Suprapubic skin (tissue), 4 donors: ENCODE results near the gene DNAJC1. TPM values are rescaled to one million over a fixed set of nuclear protein-coding genes. Genes with fewer than 3 reads are reported as not detected.

Experiments used
- DNase-seq, 2 donors: peaks; one replicate each; pipeline ENCODE4 v3.0.0-alpha.2; 2019; ENCODE audit warnings: low spot score in 2 of 2
- H3K27ac ChIP-seq: fragments of 200-600 bp; sonication (generic); one replicate; pipeline ENCODE4 v1.5.1; 2019
- H3K27me3 ChIP-seq: fragments of 200-600 bp; sonication (generic); one replicate; pipeline ENCODE4 v1.5.1; 2019
- H3K36me3 ChIP-seq: fragments of 200-600 bp; sonication (generic); one replicate; pipeline ENCODE4 v1.5.1; 2019
- H3K4me1 ChIP-seq: fragments of 200-600 bp; sonication (generic); one replicate; pipeline ENCODE4 v1.5.1; 2019
- H3K4me3 ChIP-seq: fragments of 200-600 bp; sonication (generic); one replicate; pipeline ENCODE4 v1.5.1; 2019; ENCODE audit warnings: mild to moderate bottlenecking
- H3K9me3 ChIP-seq: fragments of 200-600 bp; sonication (generic); one replicate; pipeline ENCODE4 v1.5.1; 2019
- CTCF ChIP-seq, 2 donors: fragments of 200-600 bp in 1 of 2; fragments of 450-650 bp in 1 of 2; sonication (generic) in 1 of 2; IDR thresholded peaks; one replicate each; pipeline ENCODE4 v1.5.1; 2016 to 2019; ENCODE audit warnings: antibody characterized with exemption in 2 of 2, mild to moderate bottlenecking in 1 of 2, moderate library complexity in 1 of 2
- EP300 ChIP-seq: sonication (generic); formaldehyde crosslinking; IDR thresholded peaks from one replicate; pipeline ENCODE4 v1.6.1; 2017; ENCODE audit warnings: antibody characterized with exemption
- POLR2A ChIP-seq, 2 donors: fragments of 450-650 bp; IDR thresholded peaks; one replicate each; pipeline ENCODE4 v1.6.1; 2017; ENCODE audit warnings: antibody characterized with exemption in 2 of 2, mild to moderate bottlenecking in 2 of 2, moderate library complexity in 2 of 2
- POLR2AphosphoS5 ChIP-seq, 3 donors: sonication (generic); formaldehyde crosslinking; IDR thresholded peaks; one replicate each; pipeline ENCODE4 v1.6.1; 2017; ENCODE audit warnings: antibody characterized with exemption in 3 of 3
- WGBS: methylation state at CpG from one replicate; pipeline ENCODE4 v1.1.5; 2018; 5-methylcytosine and 5-hydroxymethylcytosine counted together
- total RNA-seq, 4 donors: library from RNA; depleted of rRNA; stranded (reverse); fragments of >200 nt; gene quantifications; one replicate each; pipeline ENCODE4 v1.1.0, GENCODE V29; 2016

The DNAJC1 gene
- total RNA-seq, 4 donors from 2014 or later = 30.6 to 70.0 (median 61.0) TPM

- peaks cover 9% of the 10 kb centered on the region for H3K36me3 ChIP-seq
- TF ChIP-seq CTCF (IDR thresholded peaks at IDR 0.05) (no peak), POLR2A (IDR thresholded peaks at IDR 0.05) (no peak), POLR2AphosphoS5 (IDR thresholded peaks at IDR 0.05) (no peak), EP300 (no peak)
- 80% methylated on average over 4 of the region's 4 CpGs for WGBS
- H3K4me1 ChIP-seq = no peaks in the 10 kb centered on the region
- H3K4me3 ChIP-seq = no peak overlapping the region
- DNase-seq = no peak
- no peak overlapping the region for H3K27ac ChIP-seq
- no peaks in the 10 kb centered on the region for H3K27me3 ChIP-seq
- H3K9me3 ChIP-seq = no peaks in the 10 kb centered on the region
Measured at GRCh38 chr10:21747809-21748208, 255.7 kb downstream of the DNAJC1 start.

- WGBS = 88% methylated on average over 6 of the region's 6 CpGs
- no peaks in the 10 kb centered on the region for H3K9me3 ChIP-seq
- DNase-seq = no peak
- H3K27me3 ChIP-seq = no peaks in the 10 kb centered on the region
- H3K27ac ChIP-seq = no peak overlapping the region
- TF ChIP-seq CTCF (IDR thresholded peaks at IDR 0.05) = no peak
- no peak for TF ChIP-seq EP300
- TF ChIP-seq POLR2AphosphoS5 (IDR thresholded peaks at IDR 0.05) = no peak
- TF ChIP-seq POLR2A (IDR thresholded peaks at IDR 0.05) = no peak
- H3K4me1 ChIP-seq = no peaks in the 10 kb centered on the region
- H3K36me3 ChIP-seq = peaks cover 26% of the 10 kb centered on the region
- no peak overlapping the region for H3K4me3 ChIP-seq
Measured at GRCh38 chr10:21746118-21746517, 257.4 kb downstream of the DNAJC1 start.

- 70% methylated on average over 11 of the region's 11 CpGs for WGBS
- Histone ChIP-seq H3K27me3 (no peaks in the 10 kb centered on the region), H3K36me3 (peaks cover 45% of the 10 kb centered on the region), H3K4me3 (no peak overlapping the region), H3K27ac (no peak overlapping the region), H3K9me3 (no peaks in the 10 kb centered on the region), H3K4me1 (no peaks in the 10 kb centered on the region)
- peak in 1 of 2 donors; percentile 72 for DNase-seq
- TF ChIP-seq POLR2AphosphoS5 (IDR thresholded peaks at IDR 0.05) (no peak), EP300 (no peak), POLR2A (IDR thresholded peaks at IDR 0.05) (no peak), CTCF (IDR thresholded peaks at IDR 0.05) (no peak)
Measured at GRCh38 chr10:21744223-21744622, 259.3 kb downstream of the DNAJC1 start.

GRCh38 chr10:21742740-21743412 is 260.7 kb downstream of the DNAJC1 start:
- no peak overlapping the region for H3K4me3 ChIP-seq
- no peak for TF ChIP-seq POLR2AphosphoS5 (IDR thresholded peaks at IDR 0.05)
- TF ChIP-seq EP300 = no peak
- no peak for TF ChIP-seq POLR2A (IDR thresholded peaks at IDR 0.05)
- no peak for TF ChIP-seq CTCF (IDR thresholded peaks at IDR 0.05)
- no peaks in the 10 kb centered on the region for H3K27me3 ChIP-seq
- no peaks in the 10 kb centered on the region for H3K4me1 ChIP-seq
- peaks cover 56% of the 10 kb centered on the region for H3K36me3 ChIP-seq
- no peaks in the 10 kb centered on the region for H3K9me3 ChIP-seq
- no peak overlapping the region for H3K27ac ChIP-seq
- DNase-seq = no peak
- 92% methylated on average over 5 of the region's 5 CpGs for WGBS

- peaks cover 73% of the 10 kb centered on the region for H3K36me3 ChIP-seq
- H3K27me3 ChIP-seq = no peaks in the 10 kb centered on the region
- no peaks in the 10 kb centered on the region for H3K4me1 ChIP-seq
- H3K9me3 ChIP-seq = no peaks in the 10 kb centered on the region
- no peak for TF ChIP-seq CTCF (IDR thresholded peaks at IDR 0.05)
- no peak overlapping the region for H3K4me3 ChIP-seq
- no peak overlapping the region for H3K27ac ChIP-seq
- DNase-seq = no peak
- WGBS = 80% methylated on average over 4 of the region's 4 CpGs
Measured at GRCh38 chr10:21740989-21741388, 262.5 kb downstream of the DNAJC1 start.
